Prostate gland (tissue), 2 donors: ENCODE measurements around the gene IFT74. TPM values are rescaled to one million over a fixed set of nuclear protein-coding genes. Genes with fewer than 3 reads are reported as not detected.

ENCODE experiments used
- DNase-seq: peaks from one replicate; pipeline ENCODE4 v3.0.0-alpha.2; 2019; ENCODE audit warnings: low spot score
- H3K27ac ChIP-seq, 2 donors: fragments of 200-600 bp; sonication (generic); 2 replicates each; pipeline ENCODE4 v1.5.1; 2017 to 2019
- H3K27me3 ChIP-seq: fragments of 200-600 bp; sonication (generic); replicated peaks from 2 replicates; pipeline ENCODE4 v1.5.1; 2019; ENCODE audit not compliant: insufficient read depth
- H3K36me3 ChIP-seq, 2 donors: fragments of 200-600 bp; sonication (generic); 1 replicate in 1 of 2; 2 replicates in 1 of 2; pipeline versions ENCODE4 v1.5.1 to v1.8.1; 2017 to 2019
- H3K4me1 ChIP-seq: fragments of 200-600 bp; sonication (generic); replicated peaks from 2 replicates; pipeline ENCODE4 v1.5.1; 2019
- H3K4me3 ChIP-seq, 2 donors: fragments of 200-600 bp; sonication (generic); 2 replicates each; pipeline ENCODE4 v1.5.1; 2017 to 2019
- H3K9me3 ChIP-seq: fragments of 200-600 bp; sonication (generic); 2 replicates; pipeline ENCODE4 v1.5.1; 2017
- CTCF ChIP-seq, 4 experiments: fragments of 200-600 bp in 2 of 4; fragments of 450-650 bp in 2 of 4; sonication (generic) in 2 of 4; IDR thresholded peaks; 1 replicate in 3 of 4; 2 replicates in 1 of 4; pipeline ENCODE4 v1.5.1; 2016 to 2019; ENCODE audit warnings: antibody characterized with exemption in 4 of 4, mild to moderate bottlenecking in 2 of 4, moderate library complexity in 2 of 4
- POLR2A ChIP-seq: fragments of 450-650 bp; IDR thresholded peaks from one replicate; pipeline ENCODE4 v1.6.1; 2016; ENCODE audit warnings: antibody characterized with exemption, mild to moderate bottlenecking
- POLR2AphosphoS5 ChIP-seq: sonication (generic); formaldehyde crosslinking; IDR thresholded peaks from one replicate; pipeline ENCODE4 v1.6.1; 2017; ENCODE audit warnings: antibody characterized with exemption
- WGBS: methylation state at CpG from one replicate; pipeline ENCODE4 v1.1.5; 2018; 5-methylcytosine and 5-hydroxymethylcytosine counted together
- intact Hi-C: fragments of 100-400 bp; cut with DNase I; formaldehyde crosslinking; loops from one replicate; pipeline ENCODE4 v1.14.2; 2022
- total RNA-seq, 2 donors: library from RNA; depleted of rRNA; stranded (reverse); fragments of >200 nt; gene quantifications; one replicate each; pipeline ENCODE4 v1.1.0, GENCODE V29; 2016

The IFT74 gene
- total RNA-seq, 2 donors from 2014 or later: 15.1 to 16.5 TPM

DNA sequence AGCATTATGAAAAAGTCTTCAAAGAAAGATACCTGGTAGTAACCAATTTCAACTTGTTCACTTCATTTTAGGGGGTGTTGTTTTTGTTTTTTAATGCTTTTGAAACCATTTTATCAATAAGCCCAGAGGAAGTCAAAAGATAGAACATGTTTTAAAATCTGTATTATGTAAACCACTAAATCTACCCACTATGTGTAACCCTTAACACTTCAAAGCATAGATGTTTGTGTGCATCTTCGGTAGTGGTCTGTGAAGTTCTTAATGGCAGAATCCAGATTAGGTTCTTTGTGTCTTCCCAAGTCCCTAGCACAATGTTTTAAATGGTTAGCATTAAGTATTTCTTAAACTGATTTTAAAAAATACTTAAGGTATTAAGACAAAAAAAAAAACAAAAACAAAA is 15.4 kb upstream of the IFT74 start:
- H3K36me3 ChIP-seq: no peaks in the 10 kb centered on the region
- intact Hi-C loops: no loop called here
- peaks cover 3% of the 10 kb centered on the region for H3K4me1 ChIP-seq
- no peak for TF ChIP-seq CTCF (IDR thresholded peaks at IDR 0.05)
- TF ChIP-seq POLR2AphosphoS5: no peak
- TF ChIP-seq POLR2A: no peak
- H3K4me3 ChIP-seq: no peak overlapping the region
- no peak overlapping the region for H3K27ac ChIP-seq
- DNase-seq: no peak
- 94% methylated on average over 1 of the region's 1 CpG for WGBS
- no peaks in the 10 kb centered on the region for H3K27me3 ChIP-seq
- H3K9me3 ChIP-seq: no peaks in the 10 kb centered on the region

GRCh38 chr9:26945591-26945990 is 10.6 kb upstream of the IFT74 start:
- Histone ChIP-seq H3K4me1 (peaks cover 8% of the 10 kb centered on the region), H3K9me3 (no peaks in the 10 kb centered on the region), H3K27ac (no peak overlapping the region), H3K4me3 (peak overlapping the region in 1 of 2 donors; percentile 3), H3K36me3 (no peaks in the 10 kb centered on the region), H3K27me3 (no peaks in the 10 kb centered on the region)
- intact Hi-C loops: no loop called here
- DNase-seq: no peak
- no peak for TF ChIP-seq POLR2AphosphoS5
- TF ChIP-seq POLR2A: no peak
- TF ChIP-seq CTCF (IDR thresholded peaks at IDR 0.05): no peak
- 31% methylated on average over 2 of the region's 2 CpGs for WGBS

DNA sequence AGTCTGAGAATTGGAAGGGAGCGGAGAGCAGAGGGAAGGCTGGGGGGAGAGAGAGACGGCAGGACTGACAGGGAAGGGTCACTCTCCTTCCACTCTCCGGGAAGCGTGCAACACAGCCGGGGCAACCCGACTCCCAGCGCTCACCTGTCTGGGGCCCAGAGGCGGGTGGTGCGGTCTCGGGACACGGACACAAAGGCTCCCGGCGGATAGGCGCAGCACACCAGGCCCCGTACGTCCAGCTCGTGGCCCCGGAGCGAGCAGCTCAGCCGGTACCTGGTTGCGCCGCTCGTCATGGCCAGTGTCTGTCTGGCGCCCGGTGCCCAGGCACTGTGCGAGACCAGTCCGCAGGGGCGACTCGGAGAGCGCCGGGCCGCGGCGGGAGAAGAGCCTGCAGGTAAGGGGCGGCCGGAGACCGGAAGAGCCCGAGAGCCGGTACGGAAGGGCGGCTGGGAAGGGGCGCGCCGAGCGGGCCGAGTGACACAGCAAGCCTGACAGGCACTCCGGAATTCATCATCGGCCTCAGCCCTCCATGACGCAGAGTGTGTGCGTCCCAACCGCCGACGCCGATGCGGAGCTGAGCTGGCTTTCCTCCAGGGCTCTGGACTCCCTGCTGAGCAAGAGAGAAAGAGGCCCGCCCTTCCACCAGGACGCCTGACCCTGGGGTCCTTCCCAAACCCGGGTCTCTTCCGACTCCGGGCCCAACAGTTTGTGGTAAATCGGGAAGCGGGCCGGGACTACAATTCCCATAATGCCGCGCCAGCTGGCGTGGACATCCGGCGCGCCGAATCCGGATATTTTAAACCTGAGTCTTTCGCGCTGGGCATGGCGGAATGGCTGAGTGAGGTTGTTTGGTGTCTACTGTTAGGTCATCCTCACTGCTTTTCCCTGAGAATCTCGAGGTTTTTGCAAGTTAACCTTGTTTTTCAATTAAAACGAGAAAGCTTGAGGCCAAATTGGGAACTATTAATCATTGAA is 9.2 kb upstream of the IFT74 start, which contains the start of gene PLAA:
PLAA (minus strand) TSS at position 490 of the 975 bp plus-strand sequence; CDS start at position 293, 197 bp downstream.
- Histone ChIP-seq H3K4me3 (peak within 1 kb of the TSS; percentile 81 to 98), H3K36me3 (no peaks in the 10 kb centered on the region), H3K27me3 (no peaks in the 10 kb centered on the region), H3K9me3 (no peaks in the 10 kb centered on the region), H3K4me1 (peaks cover 8% of the 10 kb centered on the region), H3K27ac (peak within 1 kb of the TSS; percentile 93 to 95)
- intact Hi-C loops: loop anchor here (1.0 to 2.0 kb wide), 2 partner anchors 9 to 54 kb away; partner anchors contain the start of genes CAAP1 and IFT74
- DNase-seq: peak; percentile 89
- peak in 2 of 4 experiments; percentile 26 to 49 for TF ChIP-seq CTCF (IDR thresholded peaks at IDR 0.05)
- peak; percentile 27 for TF ChIP-seq POLR2A
- TF ChIP-seq POLR2AphosphoS5: peak; percentile 90
- under 1% methylated on average over 47 of the region's 76 CpGs for WGBS

GRCh38 chr9:26947736-26948135 is 8.5 kb upstream of the IFT74 start:
- Histone ChIP-seq H3K9me3 (no peaks in the 10 kb centered on the region), H3K27me3 (no peaks in the 10 kb centered on the region), H3K27ac (peak overlapping the region; percentile 93 to 95), H3K4me3 (peak overlapping the region; percentile 81 to 98), H3K4me1 (peaks cover 8% of the 10 kb centered on the region), H3K36me3 (no peaks in the 10 kb centered on the region)
- intact Hi-C loops: loop anchor here (1.0 to 2.0 kb wide), 2 partner anchors 9 to 55 kb away; partner anchors contain the start of genes CAAP1 and IFT74
- WGBS: under 1% methylated on average over 9 of the region's 9 CpGs
- no peak for TF ChIP-seq POLR2A
- no peak for TF ChIP-seq CTCF (IDR thresholded peaks at IDR 0.05)
- no peak for TF ChIP-seq POLR2AphosphoS5
- no peak for DNase-seq
